GM19035 (cell line): ENCODE measurements around the gene CAPN13.

Experiments used
- ATAC-seq: cut with Tn5 transposase; IDR thresholded peaks from one replicate; pipeline ENCODE4 v1.9.1; 2021; ENCODE audit not compliant: unreplicated experiment

Gene CAPN13

GRCh38 chr2:30765876-30766470, 41.3 kb downstream of the CAPN13 start:
- no peak for ATAC-seq

- no peak for ATAC-seq
Measured at GRCh38 chr2:30765191-30765590, 42.1 kb downstream of the CAPN13 start.

GRCh38 chr2:30764021-30764800, 43.0 kb downstream of the CAPN13 start:
- no peak for ATAC-seq

GRCh38 chr2:30763151-30763660, 44.0 kb downstream of the CAPN13 start:
- ATAC-seq, result no peak

- ATAC-seq, result no peak
Measured at GRCh38 chr2:30761226-30761625, 46.0 kb downstream of the CAPN13 start.

GRCh38 chr2:30759481-30759880, 47.8 kb downstream of the CAPN13 start:
- ATAC-seq, result no peak

- no peak for ATAC-seq
Measured at GRCh38 chr2:30758191-30758651, 49.0 kb downstream of the CAPN13 start.

- ATAC-seq, result no peak
Measured at GRCh38 chr2:30757749-30758148, 49.5 kb downstream of the CAPN13 start.

- ATAC-seq, result no peak
Measured at GRCh38 chr2:30756971-30757370, 50.3 kb downstream of the CAPN13 start.

- no peak for ATAC-seq
Measured at GRCh38 chr2:30756051-30756719, 51.1 kb downstream of the CAPN13 start.

GRCh38 chr2:30753630-30754029, 53.6 kb downstream of the CAPN13 start:
- ATAC-seq, result no peak

GRCh38 chr2:30752811-30753210, 54.4 kb downstream of the CAPN13 start:
- ATAC-seq, result no peak

GRCh38 chr2:30747206-30747605, 60.0 kb downstream of the CAPN13 start:
- ATAC-seq, result no peak

- ATAC-seq, result no peak
Measured at GRCh38 chr2:30744823-30745222, 62.4 kb downstream of the CAPN13 start.

- ATAC-seq, result no peak
Measured at GRCh38 chr2:30741576-30741975, 65.7 kb downstream of the CAPN13 start.

GRCh38 chr2:30738141-30738911, 68.9 kb downstream of the CAPN13 start:
- no peak for ATAC-seq

- ATAC-seq, result no peak
Measured at GRCh38 chr2:30737326-30737610, 70.0 kb downstream of the CAPN13 start.

GRCh38 chr2:30736461-30737325, 70.6 kb downstream of the CAPN13 start:
- ATAC-seq, result no peak

GRCh38 chr2:30733876-30734520, 73.2 kb downstream of the CAPN13 start:
- no peak for ATAC-seq

GRCh38 chr2:30732876-30733275, 74.4 kb downstream of the CAPN13 start:
- no peak for ATAC-seq
